Measurements from ENCODE around the gene IL17RA.

DNA sequence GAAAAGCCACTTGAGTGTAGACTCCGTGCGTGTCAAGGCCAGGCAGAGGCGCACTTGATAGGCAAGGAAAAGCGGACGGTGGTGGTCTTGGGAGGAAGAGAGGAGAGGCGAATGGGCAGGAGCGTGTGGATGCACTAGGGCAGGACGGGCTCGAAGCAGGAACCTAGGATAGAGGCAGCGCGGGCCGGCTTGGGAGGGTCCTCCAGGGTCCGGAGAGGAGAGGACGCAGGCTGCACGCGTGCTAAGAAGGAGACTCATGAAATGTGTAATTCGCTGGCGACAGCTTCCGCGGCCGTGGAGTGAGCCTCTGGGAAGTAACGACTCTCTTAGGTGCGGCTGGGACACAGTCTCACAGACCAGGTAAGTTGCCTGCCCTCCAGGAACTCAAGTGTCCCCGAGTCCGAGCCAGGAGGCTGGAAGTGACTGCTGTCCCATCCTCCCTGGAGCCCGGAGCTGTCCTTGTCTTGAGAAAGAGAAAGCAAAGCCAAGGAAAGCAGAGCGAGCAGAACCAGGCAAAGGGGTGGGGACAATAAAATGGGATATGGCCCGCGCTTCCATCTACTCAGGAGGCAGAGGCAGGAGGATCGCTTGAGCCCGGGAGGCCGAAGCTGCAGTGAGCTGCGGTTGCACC, 874 bp upstream of the IL17RA start:
- no peak for TF ChIP-seq TCF7L2 (IDR thresholded peaks at IDR 0.05; ENCODE audit: borderline replicate concordance, low read depth, low read length)
- no peak for TF ChIP-seq ZNF121 (tag by site-specific recombination; IDR thresholded peaks at IDR 0.05)
- no peak for TF ChIP-seq MEIS1 (CRISPR knock-in tag; IDR thresholded peaks at IDR 0.05; ENCODE audit: borderline replicate concordance)
- no peak for TF ChIP-seq ZNF776 (tag by site-specific recombination; IDR thresholded peaks at IDR 0.05; ENCODE audit: borderline replicate concordance)
- TF ChIP-seq, protein P1, sequence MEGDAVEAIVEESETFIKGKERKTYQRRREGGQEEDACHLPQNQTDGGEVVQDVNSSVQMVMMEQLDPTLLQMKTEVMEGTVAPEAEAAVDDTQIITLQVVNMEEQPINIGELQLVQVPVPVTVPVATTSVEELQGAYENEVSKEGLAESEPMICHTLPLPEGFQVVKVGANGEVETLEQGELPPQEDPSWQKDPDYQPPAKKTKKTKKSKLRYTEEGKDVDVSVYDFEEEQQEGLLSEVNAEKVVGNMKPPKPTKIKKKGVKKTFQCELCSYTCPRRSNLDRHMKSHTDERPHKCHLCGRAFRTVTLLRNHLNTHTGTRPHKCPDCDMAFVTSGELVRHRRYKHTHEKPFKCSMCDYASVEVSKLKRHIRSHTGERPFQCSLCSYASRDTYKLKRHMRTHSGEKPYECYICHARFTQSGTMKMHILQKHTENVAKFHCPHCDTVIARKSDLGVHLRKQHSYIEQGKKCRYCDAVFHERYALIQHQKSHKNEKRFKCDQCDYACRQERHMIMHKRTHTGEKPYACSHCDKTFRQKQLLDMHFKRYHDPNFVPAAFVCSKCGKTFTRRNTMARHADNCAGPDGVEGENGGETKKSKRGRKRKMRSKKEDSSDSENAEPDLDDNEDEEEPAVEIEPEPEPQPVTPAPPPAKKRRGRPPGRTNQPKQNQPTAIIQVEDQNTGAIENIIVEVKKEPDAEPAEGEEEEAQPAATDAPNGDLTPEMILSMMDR (tag by site-specific recombination; IDR thresholded peaks at IDR 0.05), result no peak
- TF ChIP-seq ZNF112 (tag by site-specific recombination; IDR thresholded peaks at IDR 0.05), result no peak
- no peak for TF ChIP-seq ZNF133 (tag by site-specific recombination; IDR thresholded peaks at IDR 0.05)
- TF ChIP-seq ZNF341 (tag by site-specific recombination; IDR thresholded peaks at IDR 0.05; ENCODE audit: low read depth), result no peak
- TF ChIP-seq, protein P2, sequence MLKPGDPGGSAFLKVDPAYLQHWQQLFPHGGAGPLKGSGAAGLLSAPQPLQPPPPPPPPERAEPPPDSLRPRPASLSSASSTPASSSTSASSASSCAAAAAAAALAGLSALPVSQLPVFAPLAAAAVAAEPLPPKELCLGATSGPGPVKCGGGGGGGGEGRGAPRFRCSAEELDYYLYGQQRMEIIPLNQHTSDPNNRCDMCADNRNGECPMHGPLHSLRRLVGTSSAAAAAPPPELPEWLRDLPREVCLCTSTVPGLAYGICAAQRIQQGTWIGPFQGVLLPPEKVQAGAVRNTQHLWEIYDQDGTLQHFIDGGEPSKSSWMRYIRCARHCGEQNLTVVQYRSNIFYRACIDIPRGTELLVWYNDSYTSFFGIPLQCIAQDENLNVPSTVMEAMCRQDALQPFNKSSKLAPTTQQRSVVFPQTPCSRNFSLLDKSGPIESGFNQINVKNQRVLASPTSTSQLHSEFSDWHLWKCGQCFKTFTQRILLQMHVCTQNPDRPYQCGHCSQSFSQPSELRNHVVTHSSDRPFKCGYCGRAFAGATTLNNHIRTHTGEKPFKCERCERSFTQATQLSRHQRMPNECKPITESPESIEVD (tag by site-specific recombination; IDR thresholded peaks at IDR 0.05), result no peak
- TF ChIP-seq, protein P3, sequence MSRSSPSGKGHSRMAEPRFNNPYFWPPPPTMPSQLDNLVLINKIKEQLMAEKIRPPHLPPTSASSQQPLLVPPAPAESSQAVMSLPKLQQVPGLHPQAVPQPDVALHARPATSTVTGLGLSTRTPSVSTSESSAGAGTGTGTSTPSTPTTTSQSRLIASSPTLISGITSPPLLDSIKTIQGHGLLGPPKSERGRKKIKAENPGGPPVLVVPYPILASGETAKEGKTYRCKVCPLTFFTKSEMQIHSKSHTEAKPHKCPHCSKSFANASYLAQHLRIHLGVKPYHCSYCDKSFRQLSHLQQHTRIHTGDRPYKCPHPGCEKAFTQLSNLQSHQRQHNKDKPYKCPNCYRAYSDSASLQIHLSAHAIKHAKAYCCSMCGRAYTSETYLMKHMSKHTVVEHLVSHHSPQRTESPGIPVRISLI (tag by site-specific recombination; IDR thresholded peaks at IDR 0.05), result no peak
- TF ChIP-seq, protein P4, sequence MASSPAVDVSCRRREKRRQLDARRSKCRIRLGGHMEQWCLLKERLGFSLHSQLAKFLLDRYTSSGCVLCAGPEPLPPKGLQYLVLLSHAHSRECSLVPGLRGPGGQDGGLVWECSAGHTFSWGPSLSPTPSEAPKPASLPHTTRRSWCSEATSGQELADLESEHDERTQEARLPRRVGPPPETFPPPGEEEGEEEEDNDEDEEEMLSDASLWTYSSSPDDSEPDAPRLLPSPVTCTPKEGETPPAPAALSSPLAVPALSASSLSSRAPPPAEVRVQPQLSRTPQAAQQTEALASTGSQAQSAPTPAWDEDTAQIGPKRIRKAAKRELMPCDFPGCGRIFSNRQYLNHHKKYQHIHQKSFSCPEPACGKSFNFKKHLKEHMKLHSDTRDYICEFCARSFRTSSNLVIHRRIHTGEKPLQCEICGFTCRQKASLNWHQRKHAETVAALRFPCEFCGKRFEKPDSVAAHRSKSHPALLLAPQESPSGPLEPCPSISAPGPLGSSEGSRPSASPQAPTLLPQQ (tag by site-specific recombination; IDR thresholded peaks at IDR 0.05), result no peak
- TF ChIP-seq ZNF521 (tag by site-specific recombination; IDR thresholded peaks at IDR 0.05), result no peak
- no peak for TF ChIP-seq ZNF394 (tag by site-specific recombination; IDR thresholded peaks at IDR 0.05; ENCODE audit: borderline replicate concordance)
- TF ChIP-seq ZNF184 (tag by site-specific recombination; IDR thresholded peaks at IDR 0.05), result no peak
